HFFc6 (cell line): ENCODE data around the gene RNASE4. TPM values are rescaled to one million over a fixed set of nuclear protein-coding genes. Genes with fewer than 3 reads are reported as not detected.
"Not testable (repeated sequence)": the region's sequence is repeated elsewhere in the genome, so short reads cannot be mapped to it uniquely, and the experiment has no call there.

Experiments used
- DNase-seq: peaks from one replicate; pipeline ENCODE4 v3.0.0-alpha.2; 2018
- H3K27ac Mint-ChIP-seq: 2 replicates; pipeline ENCODE4 v1.8.0; 2020; ENCODE audit warnings: mild to moderate bottlenecking, mixed read lengths
- H3K27me3 Mint-ChIP-seq: 2 replicates; pipeline ENCODE4 v1.8.0; 2021; ENCODE audit warnings: mild to moderate bottlenecking, moderate library complexity, mixed read lengths; ENCODE audit not compliant: insufficient read depth
- H3K36me3 Mint-ChIP-seq: 2 replicates; pipeline ENCODE4 v1.8.0; 2021; ENCODE audit warnings: low read depth, mixed read lengths
- H3K4me1 Mint-ChIP-seq: 2 replicates; pipeline ENCODE4 v1.8.0; 2020; ENCODE audit warnings: low read depth, mixed read lengths
- H3K4me3 Mint-ChIP-seq: 2 replicates; pipeline ENCODE4 v1.8.0; 2020; ENCODE audit warnings: mild to moderate bottlenecking, moderate library complexity, mixed read lengths
- H3K9me3 Mint-ChIP-seq: 2 replicates; pipeline ENCODE4 v1.8.0; 2020; ENCODE audit warnings: mild to moderate bottlenecking, mixed read lengths
- total RNA-seq, 6 experiments: library from RNA; stranded (reverse); fragmentation: NEBNext Ultra II Directional; extraction: Animal tissue kit (Norgen Biotek cat#: 25700); gene quantifications; 2 replicates in 1 of 6; 3 replicates in 5 of 6; pipeline ENCODE4 v1.2.3, GENCODE V29; 2021
- TF ChIP-seq, protein P1 (sequence below): fragments of 200-600 bp; sonication (generic); IDR thresholded peaks from 2 replicates; pipeline ENCODE4 v1.5.0; 2021; ENCODE audit warnings: antibody characterized with exemption, mild to moderate bottlenecking

The RNASE4 gene
- total RNA-seq, 6 experiments from 2014 or later: 2.8 to 6.9 (median 5.3) TPM

DNA sequence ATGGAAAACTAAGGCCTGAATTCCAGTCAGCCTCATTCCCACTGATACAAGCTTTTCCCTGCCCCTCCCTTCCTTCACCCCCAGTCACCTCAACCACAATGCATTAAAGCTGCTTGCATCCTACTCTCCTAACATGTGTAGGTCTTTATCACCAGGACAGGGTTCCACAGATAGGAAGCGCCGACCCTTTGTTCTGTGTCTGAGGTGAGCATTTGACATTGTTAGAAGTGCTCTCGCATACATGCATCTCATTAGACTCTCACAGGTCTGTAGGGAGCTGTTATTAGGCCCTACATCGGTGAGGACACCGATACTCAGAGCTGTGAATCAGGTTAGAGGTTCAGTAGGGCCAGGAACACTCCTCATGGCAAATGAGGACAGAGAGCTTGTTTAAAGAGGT, 48.1 kb downstream of the RNASE4 start:
- TF ChIP-seq, protein P1, sequence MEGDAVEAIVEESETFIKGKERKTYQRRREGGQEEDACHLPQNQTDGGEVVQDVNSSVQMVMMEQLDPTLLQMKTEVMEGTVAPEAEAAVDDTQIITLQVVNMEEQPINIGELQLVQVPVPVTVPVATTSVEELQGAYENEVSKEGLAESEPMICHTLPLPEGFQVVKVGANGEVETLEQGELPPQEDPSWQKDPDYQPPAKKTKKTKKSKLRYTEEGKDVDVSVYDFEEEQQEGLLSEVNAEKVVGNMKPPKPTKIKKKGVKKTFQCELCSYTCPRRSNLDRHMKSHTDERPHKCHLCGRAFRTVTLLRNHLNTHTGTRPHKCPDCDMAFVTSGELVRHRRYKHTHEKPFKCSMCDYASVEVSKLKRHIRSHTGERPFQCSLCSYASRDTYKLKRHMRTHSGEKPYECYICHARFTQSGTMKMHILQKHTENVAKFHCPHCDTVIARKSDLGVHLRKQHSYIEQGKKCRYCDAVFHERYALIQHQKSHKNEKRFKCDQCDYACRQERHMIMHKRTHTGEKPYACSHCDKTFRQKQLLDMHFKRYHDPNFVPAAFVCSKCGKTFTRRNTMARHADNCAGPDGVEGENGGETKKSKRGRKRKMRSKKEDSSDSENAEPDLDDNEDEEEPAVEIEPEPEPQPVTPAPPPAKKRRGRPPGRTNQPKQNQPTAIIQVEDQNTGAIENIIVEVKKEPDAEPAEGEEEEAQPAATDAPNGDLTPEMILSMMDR: no peak
- Mint-ChIP-seq H3K9me3 (no peaks in the 10 kb centered on the region), H3K27ac (no peak overlapping the region), H3K4me1 (no peaks in the 10 kb centered on the region), H3K27me3 (peaks cover 7% of the 10 kb centered on the region; the same call in 1 of the 2 replicates), H3K4me3 (no peak overlapping the region), H3K36me3 (no peaks in the 10 kb centered on the region)
- DNase-seq: no peak

DNA sequence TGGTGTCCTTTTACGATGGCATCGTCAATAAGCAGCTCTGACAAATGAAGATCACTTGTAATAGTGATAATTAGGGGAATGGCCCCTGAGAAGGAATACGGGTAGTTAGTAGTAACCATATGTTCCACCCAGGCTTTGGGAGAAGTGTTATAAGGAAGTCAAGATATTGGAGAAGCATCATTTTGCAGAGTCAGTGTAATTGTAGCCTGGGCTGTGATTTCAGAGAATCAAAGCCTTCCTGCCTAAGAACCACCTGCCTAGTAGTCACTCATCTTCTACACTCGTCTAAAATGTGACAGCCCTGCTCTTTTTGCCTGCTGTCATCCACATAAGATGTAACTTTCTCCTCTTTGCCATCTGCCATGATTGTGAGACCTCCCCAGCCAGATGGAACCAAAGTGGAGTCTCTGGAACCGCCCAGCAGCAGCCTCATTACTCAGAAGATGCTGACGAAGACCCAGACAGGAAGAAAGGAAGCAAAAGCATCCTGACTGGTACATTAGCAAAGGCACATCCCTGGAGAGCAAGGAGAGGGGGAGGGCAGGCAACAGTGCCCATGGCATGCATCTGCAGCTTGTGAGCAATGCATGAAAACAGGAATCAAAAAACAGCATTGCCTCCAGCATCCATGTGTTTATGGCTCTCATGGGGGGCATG, 48.7 kb downstream of the RNASE4 start:
- H3K4me3 Mint-ChIP-seq: no peak overlapping the region
- no peaks in the 10 kb centered on the region for H3K4me1 Mint-ChIP-seq
- no peaks in the 10 kb centered on the region for H3K36me3 Mint-ChIP-seq
- H3K27ac Mint-ChIP-seq: no peak overlapping the region
- TF ChIP-seq, protein P1: no peak
- 0 out of 2 replicates have a peak, but pooled peaks cover 4% of the 10 kb centered on the region for H3K27me3 Mint-ChIP-seq
- no peaks in the 10 kb centered on the region for H3K9me3 Mint-ChIP-seq
- DNase-seq: no peak

DNA sequence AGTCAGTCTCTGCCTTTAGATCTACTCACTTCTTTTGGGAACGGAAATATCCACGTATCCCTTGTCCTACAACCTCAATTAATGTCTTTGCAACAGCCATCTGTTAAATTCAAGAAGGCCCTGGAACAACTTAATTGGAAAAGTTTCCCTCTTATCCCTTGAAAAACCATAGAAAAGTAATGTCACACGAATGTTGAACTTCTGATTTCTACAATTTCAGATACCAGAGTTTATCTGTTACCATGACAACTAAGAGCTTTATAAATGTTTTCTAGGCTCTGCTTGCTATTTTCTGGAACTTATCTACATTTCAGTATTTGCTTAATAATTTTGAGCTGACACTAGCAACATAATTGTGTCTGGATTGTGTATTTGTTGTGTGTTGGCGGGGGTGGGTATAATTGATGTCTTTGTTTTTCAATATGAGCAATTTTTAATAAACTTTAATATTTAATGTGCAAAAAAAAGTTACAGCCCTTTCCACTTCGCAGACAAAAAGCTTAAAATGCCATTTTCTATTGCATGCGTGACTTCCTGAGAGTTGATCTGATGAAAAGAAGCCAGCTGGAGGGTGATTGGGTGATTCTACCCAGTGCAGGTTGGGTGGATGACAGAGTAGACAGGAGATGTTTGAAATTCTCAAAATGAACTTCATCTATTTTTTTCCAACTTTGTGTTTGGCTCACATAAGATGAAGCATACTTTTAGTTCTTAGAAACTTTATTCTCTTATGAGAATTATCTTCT, 49.5 kb downstream of the RNASE4 start:
- Mint-ChIP-seq H3K4me1 (no peaks in the 10 kb centered on the region), H3K9me3 (no peaks in the 10 kb centered on the region), H3K36me3 (no peaks in the 10 kb centered on the region), H3K4me3 (no peak overlapping the region), H3K27me3 (0 out of 2 replicates have a peak, but pooled peaks cover 4% of the 10 kb centered on the region), H3K27ac (no peak overlapping the region)
- no peak for DNase-seq
- TF ChIP-seq, protein P1: no peak

DNA sequence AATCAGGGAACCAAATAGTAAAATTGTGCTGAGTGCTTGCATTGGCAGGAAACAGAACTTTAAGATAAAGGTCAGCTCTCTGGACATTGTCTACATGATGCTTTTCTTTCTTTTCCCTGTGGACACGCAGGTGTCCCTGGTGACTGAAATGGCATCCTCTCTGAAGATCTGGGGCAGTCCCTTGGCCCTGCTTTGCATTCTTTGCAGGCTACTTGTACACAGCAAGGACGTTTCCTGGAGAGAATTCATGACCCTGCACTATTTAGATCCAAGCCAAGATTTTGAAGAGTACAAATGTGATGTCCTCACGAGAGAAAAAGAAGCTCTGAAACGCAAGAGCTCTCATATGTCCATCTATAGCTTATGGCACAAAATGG, 50.1 kb downstream of the RNASE4 start:
- TF ChIP-seq, protein P1: no peak
- Mint-ChIP-seq H3K27ac (no peak overlapping the region), H3K36me3 (no peaks in the 10 kb centered on the region), H3K9me3 (no peaks in the 10 kb centered on the region), H3K4me3 (no peak overlapping the region), H3K27me3 (0 out of 2 replicates have a peak, but pooled peaks cover 4% of the 10 kb centered on the region), H3K4me1 (no peaks in the 10 kb centered on the region)
- DNase-seq: no peak

DNA sequence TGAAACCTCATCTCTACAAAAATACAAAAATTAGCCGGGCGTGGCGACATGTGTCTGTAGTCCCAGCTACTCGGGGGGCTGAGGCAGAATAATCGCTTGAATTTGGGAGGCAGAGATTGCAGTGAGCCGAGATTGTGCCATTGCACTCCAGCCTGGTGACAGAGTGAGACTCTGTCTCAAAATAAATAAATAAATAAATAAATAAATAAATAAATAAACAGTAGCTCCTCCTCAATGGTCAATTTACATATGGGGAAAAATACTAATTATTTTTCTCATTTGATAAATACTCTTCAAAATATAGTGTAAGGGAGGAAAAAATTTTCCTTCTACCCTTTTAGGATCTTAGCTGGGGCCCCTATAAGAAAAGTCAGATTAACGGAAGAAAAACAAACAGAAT, 53.9 kb downstream of the RNASE4 start:
- not testable (repeated sequence) for H3K36me3 Mint-ChIP-seq, DNase-seq, H3K27me3 Mint-ChIP-seq, H3K4me1 Mint-ChIP-seq, H3K4me3 Mint-ChIP-seq, H3K27ac Mint-ChIP-seq, H3K9me3 Mint-ChIP-seq

DNA sequence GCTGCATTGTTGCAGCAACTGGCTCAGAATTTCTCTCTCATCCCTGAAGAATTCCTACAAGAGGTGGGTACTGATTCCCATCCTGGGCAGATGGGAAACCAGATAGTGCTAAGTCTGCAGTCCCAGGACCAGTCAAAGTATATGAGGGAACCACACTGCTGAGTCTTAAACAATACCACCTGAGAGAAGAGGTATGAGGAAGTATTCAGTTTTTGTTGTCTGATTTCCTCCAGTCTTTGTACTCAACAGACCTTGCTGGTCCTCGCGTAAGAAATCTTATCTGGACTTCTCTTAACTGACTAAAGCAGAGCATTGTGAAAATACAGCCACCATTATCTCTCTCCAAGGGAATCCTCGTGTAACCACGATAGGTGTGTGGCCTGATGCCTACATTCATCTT, 57.8 kb downstream of the RNASE4 start:
- TF ChIP-seq, protein P1: no peak
- no peak for DNase-seq
- H3K4me3 Mint-ChIP-seq: no peak overlapping the region
- H3K27me3 Mint-ChIP-seq: peaks cover 6% of the 10 kb centered on the region
- H3K9me3 Mint-ChIP-seq: no peaks in the 10 kb centered on the region
- H3K27ac Mint-ChIP-seq: no peak overlapping the region
- H3K4me1 Mint-ChIP-seq: no peaks in the 10 kb centered on the region
- H3K36me3 Mint-ChIP-seq: no peaks in the 10 kb centered on the region
